Liver (tissue), 9 donors: ENCODE results near the gene PCDHA1. TPM values are rescaled to one million over a fixed set of nuclear protein-coding genes. Genes with fewer than 3 reads are reported as not detected.
A peak's percentile ranks its signal among the peaks of the same experiment; 100 is the strongest.
"Not testable (repeated sequence)": the region's sequence is repeated elsewhere in the genome, so short reads cannot be mapped to it uniquely, and the experiment has no call there.

ENCODE experiments used
- DNase-seq: peaks from one replicate; pipeline ENCODE4 v3.0.0-alpha.2; 2017; ENCODE audit warnings: low spot score
- H3K27ac ChIP-seq, 2 donors: one replicate each; pipeline ENCODE4 v1.7.0; 2013; ENCODE audit warnings: inconsistent platforms in 2 of 2, low read length in 2 of 2, control low read depth in 1 of 2, low read depth in 1 of 2, mild to moderate bottlenecking in 1 of 2
- H3K27me3 ChIP-seq, 4 donors: one replicate each; pipeline versions ENCODE4 v1.6.1 to v1.7.0; 2013; ENCODE audit warnings: low read length in 3 of 4, inconsistent platforms in 1 of 4, mild to moderate bottlenecking in 1 of 4, moderate library complexity in 1 of 4; ENCODE audit not compliant: control insufficient read depth in 4 of 4, insufficient read depth in 4 of 4
- H3K36me3 ChIP-seq, 4 donors: one replicate each; pipeline versions ENCODE4 v1.6.1 to v1.7.0; 2013; ENCODE audit warnings: low read length in 3 of 4, mild to moderate bottlenecking in 3 of 4, low read depth in 1 of 4, moderate library complexity in 1 of 4; ENCODE audit not compliant: control insufficient read depth in 4 of 4, insufficient read depth in 3 of 4
- H3K4me1 ChIP-seq, 4 donors: one replicate each; pipeline versions ENCODE4 v1.6.1 to v1.7.0; 2013; ENCODE audit warnings: low read length in 3 of 4, mild to moderate bottlenecking in 3 of 4, moderate library complexity in 1 of 4; ENCODE audit not compliant: control insufficient read depth in 4 of 4, insufficient read depth in 4 of 4
- H3K4me3 ChIP-seq, 3 donors: one replicate each; pipeline versions ENCODE4 v1.6.1 to v1.7.0; 2013; ENCODE audit warnings: low read length in 3 of 3, control low read depth in 1 of 3, low read depth in 1 of 3, mild to moderate bottlenecking in 1 of 3
- H3K9ac ChIP-seq, 2 donors: one replicate each; pipeline ENCODE4 v1.7.0; 2013; ENCODE audit warnings: low read length in 2 of 2, mild to moderate bottlenecking in 2 of 2, moderate library complexity in 2 of 2, control low read depth in 1 of 2, low read depth in 1 of 2
- H3K9me3 ChIP-seq, 4 donors: one replicate each; pipeline versions ENCODE4 v1.6.1 to v1.7.0; 2013; ENCODE audit warnings: low read length in 3 of 4; ENCODE audit not compliant: control insufficient read depth in 4 of 4
- EGR1 ChIP-seq, 2 donors: IDR thresholded peaks; 2 replicates each; pipeline ENCODE4 v1.6.1; 2016 to 2018; ENCODE audit warnings: antibody characterized with exemption in 2 of 2, low read depth in 2 of 2
- FOXA1 ChIP-seq: IDR thresholded peaks from 2 replicates; pipeline ENCODE4 v1.6.1; 2016; ENCODE audit warnings: antibody characterized with exemption
- GABPA ChIP-seq, 2 donors: IDR thresholded peaks in 1 of 2; conservative IDR thresholded peaks in 1 of 2; 2 replicates each; pipeline ENCODE4 v1.6.1; 2016; ENCODE audit warnings: antibody characterized with exemption in 2 of 2, mild to moderate bottlenecking in 1 of 2, moderate library complexity in 1 of 2
- HNF4A ChIP-seq, 2 donors: conservative IDR thresholded peaks; 2 replicates each; pipeline ENCODE4 v1.6.1; 2016; ENCODE audit warnings: antibody characterized with exemption in 2 of 2, mild to moderate bottlenecking in 2 of 2
- JUND ChIP-seq, 2 donors: IDR thresholded peaks; 2 replicates each; pipeline ENCODE4 v1.6.1; 2016; ENCODE audit warnings: antibody characterized with exemption in 2 of 2
- RAD21 ChIP-seq, 2 donors: IDR thresholded peaks; 2 replicates each; pipeline ENCODE4 v1.6.1; 2016; ENCODE audit warnings: antibody characterized with exemption in 2 of 2, mild to moderate bottlenecking in 2 of 2
- REST ChIP-seq: IDR thresholded peaks from 2 replicates; pipeline ENCODE4 v1.6.1; 2016; ENCODE audit warnings: antibody characterized with exemption, mild to moderate bottlenecking
- RXRA ChIP-seq, 2 donors: IDR thresholded peaks; 2 replicates each; pipeline ENCODE4 v1.6.1; 2017 to 2018; ENCODE audit warnings: antibody characterized with exemption in 2 of 2, mild to moderate bottlenecking in 1 of 2
- SP1 ChIP-seq: IDR thresholded peaks from 2 replicates; pipeline ENCODE4 v1.6.1; 2018; ENCODE audit warnings: antibody characterized with exemption, mild to moderate bottlenecking
- TAF1 ChIP-seq: conservative IDR thresholded peaks from 2 replicates; pipeline ENCODE4 v1.6.1; 2016; ENCODE audit warnings: antibody characterized with exemption, mild to moderate bottlenecking
- ZBTB33 ChIP-seq: IDR thresholded peaks from 2 replicates; pipeline ENCODE4 v1.6.1; 2016; ENCODE audit warnings: antibody characterized with exemption
- WGBS: extraction: QIAGEN DNeasy Blood & Tissue Kit; methylation state at CpG from one replicate; pipeline ENCODE4 v1.1.7; 2013; 5-methylcytosine and 5-hydroxymethylcytosine counted together
- polyA plus RNA-seq, 2 donors: library from polyadenylated mRNA; stranded (reverse) in 1 of 2; unstranded in 1 of 2; fragments of 200-250 nt in 1 of 2; fragments of >200 nt in 1 of 2; fragmentation: Nextera tagmentation in 1 of 2; extraction: Ambion mirVana in 1 of 2; gene quantifications; one replicate each; pipeline versions ENCODE4 v1.2.1 to v1.2.3, GENCODE V29; 2013 to 2015
- total RNA-seq, 2 donors: library from RNA; depleted of rRNA; stranded (reverse); fragments of >200 nt; gene quantifications; one replicate each; pipeline ENCODE4 v1.2.3, GENCODE V29; 2014
- TF ChIP-seq, protein P1 (sequence below): IDR thresholded peaks from 2 replicates; pipeline ENCODE4 v1.6.1; 2016; ENCODE audit warnings: antibody characterized with exemption
- TF ChIP-seq, protein P2 (sequence below): IDR thresholded peaks from 2 replicates; pipeline ENCODE4 v1.6.1; 2016; ENCODE audit warnings: antibody characterized with exemption
- TF ChIP-seq, protein P3 (sequence below): fragments of 150-350 bp; IDR thresholded peaks from 2 replicates; pipeline ENCODE4 v1.5.1; 2017; ENCODE audit warnings: improper control_type of control experiment, low read depth, low read length; ENCODE audit not compliant: missing input control
- donor health status: healthy.
- donor health status: healthy.
- donor health status: healthy.
- donor health status: healthy.
- donor health status: healthy.

Gene PCDHA1
- total and polyA plus RNA-seq, 4 donors = not detected

DNA sequence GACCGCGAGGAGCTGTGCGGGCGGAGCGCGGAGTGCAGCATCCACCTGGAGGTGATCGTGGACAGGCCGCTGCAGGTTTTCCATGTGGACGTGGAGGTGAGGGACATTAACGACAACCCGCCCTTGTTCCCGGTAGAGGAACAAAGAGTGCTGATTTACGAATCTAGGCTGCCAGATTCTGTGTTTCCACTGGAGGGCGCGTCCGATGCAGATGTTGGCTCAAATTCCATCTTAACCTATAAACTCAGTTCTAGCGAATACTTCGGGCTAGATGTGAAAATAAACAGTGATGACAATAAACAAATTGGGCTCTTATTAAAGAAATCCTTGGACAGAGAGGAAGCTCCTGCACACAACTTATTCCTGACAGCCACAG, 42.4 kb downstream of the PCDHA1 start:
- Histone ChIP-seq H3K4me3 (no peak overlapping the region), H3K27me3 (peaks cover 0 to 5% (median 2%) of the 10 kb centered on the region in 4 donors), H3K27ac (no peak overlapping the region), H3K4me1 (no peaks in the 10 kb centered on the region), H3K9ac (no peak overlapping the region), H3K9me3 (peaks cover 16 to 38% (median 21%) of the 10 kb centered on the region in 4 donors), H3K36me3 (no peaks in the 10 kb centered on the region)
- no peak for DNase-seq
- TF ChIP-seq GABPA (IDR thresholded peaks at IDR 0.05 in 1 of 2, conservative IDR thresholded peaks at IDR 0.05 in 1 of 2) (no peak), JUND (IDR thresholded peaks at IDR 0.05) (no peak), TAF1 (no peak), SP1 (no peak), HNF4A (conservative IDR thresholded peaks at IDR 0.05) (no peak), ZBTB33 (no peak), RAD21 (IDR thresholded peaks at IDR 0.05) (no peak), EGR1 (IDR thresholded peaks at IDR 0.05; ENCODE audit: low read depth in 2 of 2) (no peak), RXRA (IDR thresholded peaks at IDR 0.05) (no peak), FOXA1 (no peak), REST (no peak)
- TF ChIP-seq, protein P1, sequence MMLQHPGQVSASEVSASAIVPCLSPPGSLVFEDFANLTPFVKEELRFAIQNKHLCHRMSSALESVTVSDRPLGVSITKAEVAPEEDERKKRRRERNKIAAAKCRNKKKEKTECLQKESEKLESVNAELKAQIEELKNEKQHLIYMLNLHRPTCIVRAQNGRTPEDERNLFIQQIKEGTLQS = no peak
- TF ChIP-seq, protein P2, sequence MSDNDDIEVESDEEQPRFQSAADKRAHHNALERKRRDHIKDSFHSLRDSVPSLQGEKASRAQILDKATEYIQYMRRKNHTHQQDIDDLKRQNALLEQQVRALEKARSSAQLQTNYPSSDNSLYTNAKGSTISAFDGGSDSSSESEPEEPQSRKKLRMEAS = no peak
- TF ChIP-seq, protein P3, sequence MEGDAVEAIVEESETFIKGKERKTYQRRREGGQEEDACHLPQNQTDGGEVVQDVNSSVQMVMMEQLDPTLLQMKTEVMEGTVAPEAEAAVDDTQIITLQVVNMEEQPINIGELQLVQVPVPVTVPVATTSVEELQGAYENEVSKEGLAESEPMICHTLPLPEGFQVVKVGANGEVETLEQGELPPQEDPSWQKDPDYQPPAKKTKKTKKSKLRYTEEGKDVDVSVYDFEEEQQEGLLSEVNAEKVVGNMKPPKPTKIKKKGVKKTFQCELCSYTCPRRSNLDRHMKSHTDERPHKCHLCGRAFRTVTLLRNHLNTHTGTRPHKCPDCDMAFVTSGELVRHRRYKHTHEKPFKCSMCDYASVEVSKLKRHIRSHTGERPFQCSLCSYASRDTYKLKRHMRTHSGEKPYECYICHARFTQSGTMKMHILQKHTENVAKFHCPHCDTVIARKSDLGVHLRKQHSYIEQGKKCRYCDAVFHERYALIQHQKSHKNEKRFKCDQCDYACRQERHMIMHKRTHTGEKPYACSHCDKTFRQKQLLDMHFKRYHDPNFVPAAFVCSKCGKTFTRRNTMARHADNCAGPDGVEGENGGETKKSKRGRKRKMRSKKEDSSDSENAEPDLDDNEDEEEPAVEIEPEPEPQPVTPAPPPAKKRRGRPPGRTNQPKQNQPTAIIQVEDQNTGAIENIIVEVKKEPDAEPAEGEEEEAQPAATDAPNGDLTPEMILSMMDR = no peak
- WGBS = 22% methylated on average over 18 of the region's 18 CpGs

GRCh38 chr5:140829511-140830501, 43.9 kb downstream of the PCDHA1 start:
- Histone ChIP-seq H3K9me3 (peaks cover 12 to 32% (median 21%) of the 10 kb centered on the region in 4 donors), H3K4me3 (peak overlapping the region in 1 of 3 donors; percentile 20)
- H3K9ac ChIP-seq, DNase-seq, H3K4me1 ChIP-seq, H3K27ac ChIP-seq, H3K27me3 ChIP-seq, H3K36me3 ChIP-seq: not testable (repeated sequence)
- WGBS = 37% methylated on average over 106 of the region's 106 CpGs
